ENCODE measurements around the gene WDFY1. TPM values are rescaled to one million over a fixed set of nuclear protein-coding genes. Genes with fewer than 3 reads are reported as not detected.

The WDFY1 gene
- total RNA-seq, 1 donor from 2014 or later, result 26.2 TPM

- Histone ChIP-seq H3K27me3 (no peaks in the 10 kb centered on the region), H3K36me3 (peaks cover 0 to 19% of the 10 kb centered on the region in 2 donors), H3K4me1 (peaks cover 0 to 2% of the 10 kb centered on the region in 2 donors), H3K9me3 (no peaks in the 10 kb centered on the region), H3K4me3 (no peak overlapping the region), H3K27ac (no peak overlapping the region)
- DNase-seq (ENCODE audit: low spot score in 2 of 2), result no peak
- intact Hi-C loops (cut with DNase I), result no loop called here
- TF ChIP-seq CTCF (IDR thresholded peaks at IDR 0.05), result no peak
These were observed 36.0 kb downstream of the WDFY1 start for GRCh38 chr2:223909001-223909741.

GRCh38 chr2:223908304-223908998, 36.7 kb downstream of the WDFY1 start:
- no peak for TF ChIP-seq CTCF (IDR thresholded peaks at IDR 0.05)
- Histone ChIP-seq H3K27me3 (no peaks in the 10 kb centered on the region), H3K36me3 (peaks cover 0 to 25% of the 10 kb centered on the region in 2 donors), H3K9me3 (no peaks in the 10 kb centered on the region), H3K4me3 (no peak overlapping the region), H3K4me1 (peaks cover 0 to 2% of the 10 kb centered on the region in 2 donors), H3K27ac (no peak overlapping the region)
- intact Hi-C loops (cut with DNase I), result no loop called here
- DNase-seq (ENCODE audit: low spot score in 2 of 2), result no peak

GRCh38 chr2:223905996-223906395, 39.1 kb downstream of the WDFY1 start:
- peaks cover 7 to 32% of the 10 kb centered on the region in 2 donors for H3K36me3 ChIP-seq
- TF ChIP-seq CTCF (IDR thresholded peaks at IDR 0.05), result no peak
- H3K27ac ChIP-seq, result no peak overlapping the region
- peaks cover 0 to 2% of the 10 kb centered on the region in 2 donors for H3K4me1 ChIP-seq
- no peaks in the 10 kb centered on the region for H3K27me3 ChIP-seq
- no peaks in the 10 kb centered on the region for H3K9me3 ChIP-seq
- intact Hi-C loops (cut with DNase I), result no loop called here
- no peak for DNase-seq (ENCODE audit: low spot score in 2 of 2)
- H3K4me3 ChIP-seq, result no peak overlapping the region

GRCh38 chr2:223901854-223902253, 43.3 kb downstream of the WDFY1 start:
- DNase-seq (ENCODE audit: low spot score in 2 of 2), result no peak
- no peaks in the 10 kb centered on the region for H3K4me1 ChIP-seq
- H3K27ac ChIP-seq, result no peak overlapping the region
- TF ChIP-seq CTCF (IDR thresholded peaks at IDR 0.05), result no peak
- no peak overlapping the region for H3K4me3 ChIP-seq
- intact Hi-C loops (cut with DNase I), result no loop called here
- no peaks in the 10 kb centered on the region for H3K27me3 ChIP-seq
- no peaks in the 10 kb centered on the region for H3K9me3 ChIP-seq
- peaks cover 40 to 67% of the 10 kb centered on the region in 2 donors for H3K36me3 ChIP-seq

- DNase-seq (ENCODE audit: low spot score in 2 of 2), result no peak
- intact Hi-C loops (cut with DNase I), result no loop called here
- no peaks in the 10 kb centered on the region for H3K9me3 ChIP-seq
- H3K27ac ChIP-seq, result no peak overlapping the region
- H3K4me3 ChIP-seq, result no peak overlapping the region
- H3K4me1 ChIP-seq, result no peaks in the 10 kb centered on the region
- peaks cover 40 to 67% of the 10 kb centered on the region in 2 donors for H3K36me3 ChIP-seq
- no peaks in the 10 kb centered on the region for H3K27me3 ChIP-seq
- no peak for TF ChIP-seq CTCF (IDR thresholded peaks at IDR 0.05)
These were observed 43.8 kb downstream of the WDFY1 start for GRCh38 chr2:223901311-223901710.

Measured in ascending aorta (tissue), 2 donors.